Measurements from ENCODE around the gene NCOA3. TPM values are rescaled to one million over a fixed set of nuclear protein-coding genes. Genes with fewer than 3 reads are reported as not detected.

The NCOA3 gene
- total and polyA plus RNA-seq, 2 donors, result 11.4 to 20.3 TPM

DNA sequence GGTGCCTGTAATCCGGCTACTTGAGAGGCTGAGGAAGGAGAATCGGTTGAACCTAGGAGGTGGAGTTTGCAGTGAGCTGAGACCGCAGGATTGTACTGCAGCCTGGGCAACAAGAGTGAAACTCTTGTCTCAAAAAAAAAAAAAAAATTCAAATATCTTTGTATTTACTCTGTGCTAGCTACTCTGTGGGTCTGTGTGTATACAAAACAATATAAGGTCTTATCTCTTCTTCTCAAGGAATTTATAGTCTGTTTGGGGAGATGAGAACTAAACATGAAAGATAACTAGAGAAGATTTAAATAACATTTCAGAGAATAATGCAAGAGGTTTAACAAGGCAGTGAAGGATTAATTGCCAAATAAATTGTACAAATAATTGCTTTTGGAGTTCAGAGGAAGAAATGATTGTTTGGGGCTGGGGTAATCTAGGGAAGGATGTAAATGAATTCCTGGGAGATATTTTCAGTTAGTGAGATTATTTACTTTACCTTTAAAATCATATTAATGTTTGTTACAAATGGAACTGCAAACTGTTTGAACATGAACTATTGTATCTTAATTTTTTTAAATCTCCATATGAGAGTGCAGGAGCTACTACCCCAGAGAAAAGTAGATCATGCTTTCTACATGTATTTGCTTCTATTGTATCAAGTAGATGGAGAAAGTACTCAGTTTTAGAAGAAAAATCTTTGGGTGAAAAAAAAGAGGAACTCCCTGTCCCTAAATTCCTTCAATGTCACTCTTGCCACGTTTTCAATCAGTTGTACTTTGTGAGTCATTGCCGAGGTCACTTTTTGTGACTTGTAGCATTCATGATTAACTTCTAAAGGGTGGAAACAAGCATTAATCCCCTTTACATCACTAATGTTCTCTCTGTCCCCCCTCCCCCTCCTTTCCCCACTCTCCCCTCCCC lies 39.0 kb downstream of the NCOA3 start:
- WGBS, result 65% methylated on average over 5 of the region's 5 CpGs

DNA sequence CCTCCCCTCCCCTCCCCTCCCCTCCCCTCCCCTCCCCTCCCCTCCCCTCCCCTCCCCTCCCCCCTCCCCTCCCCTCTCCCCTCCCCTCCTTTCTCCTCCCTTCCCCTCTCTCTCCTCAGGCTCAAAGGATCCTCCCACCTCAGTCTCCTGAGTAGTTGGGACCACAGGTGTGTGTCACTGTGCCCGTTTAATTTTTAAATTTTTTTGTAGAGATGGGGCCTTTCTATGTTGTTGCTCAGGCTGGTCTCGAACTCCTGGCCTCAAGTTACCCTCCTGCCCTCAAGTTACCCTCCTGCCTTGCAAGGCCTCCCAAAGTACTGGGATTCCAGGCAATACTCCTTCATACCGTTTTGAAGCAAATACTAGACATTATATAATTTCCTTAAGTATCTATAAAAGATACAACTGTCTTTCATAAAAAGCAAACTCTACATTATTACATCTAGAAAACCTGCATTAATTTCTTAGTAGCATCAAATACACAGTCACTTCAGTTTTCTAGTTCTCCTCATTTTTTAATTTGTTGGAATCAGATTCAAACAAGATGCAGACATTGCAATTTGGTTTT lies 39.8 kb downstream of the NCOA3 start:
- no peak overlapping the region for H3K27ac ChIP-seq (ENCODE audit: low read depth in 1 of 2, low read length in 1 of 2)
- H3K4me1 ChIP-seq (ENCODE audit: control insufficient read depth in 2 of 2, insufficient read depth in 2 of 2, low read length in 2 of 2), result no peaks in the 10 kb centered on the region
- WGBS, result 85% methylated on average over 3 of the region's 3 CpGs
- H3K9me3 ChIP-seq (ENCODE audit: control insufficient read depth in 2 of 2, insufficient read depth in 1 of 2, low read length in 1 of 2), result no peaks in the 10 kb centered on the region
- H3K27me3 ChIP-seq (ENCODE audit: control insufficient read depth in 2 of 2, insufficient read depth in 1 of 2, low read length in 1 of 2), result no peaks in the 10 kb centered on the region
- no peak for DNase-seq (ENCODE audit: low read depth in 6 of 9, low spot score in 9 of 9)
- H3K36me3 ChIP-seq (ENCODE audit: control insufficient read depth in 2 of 2, insufficient read depth in 2 of 2, low read length in 1 of 2), result no peaks in the 10 kb centered on the region
- no peak overlapping the region for H3K4me3 ChIP-seq (ENCODE audit: low read length in 2 of 2)

More for the DNA sequence above, 39.0 kb downstream of the NCOA3 start:
- DNase-seq (ENCODE audit: low read depth in 6 of 9, low spot score in 9 of 9), result no peak
- Histone ChIP-seq H3K27me3 (ENCODE audit: control insufficient read depth in 2 of 2, insufficient read depth in 1 of 2, low read length in 1 of 2) (no peaks in the 10 kb centered on the region), H3K9me3 (ENCODE audit: control insufficient read depth in 2 of 2, insufficient read depth in 1 of 2, low read length in 1 of 2) (no peaks in the 10 kb centered on the region), H3K4me1 (ENCODE audit: control insufficient read depth in 2 of 2, insufficient read depth in 2 of 2, low read length in 2 of 2) (no peaks in the 10 kb centered on the region), H3K36me3 (ENCODE audit: control insufficient read depth in 2 of 2, insufficient read depth in 2 of 2, low read length in 1 of 2) (no peaks in the 10 kb centered on the region), H3K27ac (ENCODE audit: low read depth in 1 of 2, low read length in 1 of 2) (no peak overlapping the region), H3K4me3 (ENCODE audit: low read length in 2 of 2) (no peak overlapping the region)

DNA sequence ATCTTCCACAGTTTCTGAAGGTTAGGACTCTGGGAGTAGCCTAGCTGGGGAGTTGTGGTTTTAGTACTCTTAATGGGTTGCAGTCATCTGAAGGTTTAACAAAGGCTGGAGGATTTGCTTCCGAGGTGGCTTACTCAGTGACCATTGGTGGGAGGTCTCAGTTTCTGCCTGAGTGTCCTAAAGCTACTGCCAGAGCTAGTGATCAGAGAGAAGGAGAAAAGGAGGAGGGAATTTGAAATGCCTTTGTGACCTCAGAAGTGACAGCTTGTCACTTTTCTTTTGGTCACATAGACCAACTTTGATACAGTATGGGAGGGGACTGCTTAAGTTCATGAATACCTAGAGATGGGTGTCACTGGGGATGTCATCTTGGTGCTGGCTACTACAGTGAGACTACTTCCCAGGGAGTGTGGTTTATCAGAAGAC lies 41.3 kb downstream of the NCOA3 start:
- H3K9me3 ChIP-seq (ENCODE audit: control insufficient read depth in 2 of 2, insufficient read depth in 1 of 2, low read length in 1 of 2), result no peaks in the 10 kb centered on the region
- DNase-seq (ENCODE audit: low read depth in 6 of 9, low spot score in 9 of 9), result no peak
- no peak overlapping the region for H3K27ac ChIP-seq (ENCODE audit: low read depth in 1 of 2, low read length in 1 of 2)
- H3K36me3 ChIP-seq (ENCODE audit: control insufficient read depth in 2 of 2, insufficient read depth in 2 of 2, low read length in 1 of 2), result no peaks in the 10 kb centered on the region
- WGBS, result 95% methylated on average over 1 of the region's 1 CpG
- H3K4me1 ChIP-seq (ENCODE audit: control insufficient read depth in 2 of 2, insufficient read depth in 2 of 2, low read length in 2 of 2), result no peaks in the 10 kb centered on the region
- no peaks in the 10 kb centered on the region for H3K27me3 ChIP-seq (ENCODE audit: control insufficient read depth in 2 of 2, insufficient read depth in 1 of 2, low read length in 1 of 2)
- no peak overlapping the region for H3K4me3 ChIP-seq (ENCODE audit: low read length in 2 of 2)

DNA sequence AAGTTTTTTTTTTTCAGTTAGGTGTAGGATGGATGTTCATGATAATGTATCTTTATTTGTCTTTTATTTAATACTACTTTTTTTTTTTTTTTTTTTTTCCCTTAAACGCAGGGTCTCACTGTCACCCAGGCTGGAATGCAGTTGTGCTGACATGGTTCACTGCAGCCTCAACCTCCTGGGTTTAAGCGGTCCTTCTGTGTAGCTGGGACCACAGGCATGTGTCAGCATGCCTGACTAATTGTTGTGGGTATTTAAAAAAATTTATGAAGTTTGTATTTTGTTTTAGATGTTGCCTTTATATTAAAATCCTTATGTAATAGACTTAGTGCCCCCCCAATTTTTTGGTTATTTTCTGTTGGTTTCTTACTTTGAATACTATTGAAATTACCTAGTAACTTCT lies 42.6 kb downstream of the NCOA3 start:
- H3K4me1 ChIP-seq (ENCODE audit: control insufficient read depth in 2 of 2, insufficient read depth in 2 of 2, low read length in 2 of 2), result no peaks in the 10 kb centered on the region

DNA sequence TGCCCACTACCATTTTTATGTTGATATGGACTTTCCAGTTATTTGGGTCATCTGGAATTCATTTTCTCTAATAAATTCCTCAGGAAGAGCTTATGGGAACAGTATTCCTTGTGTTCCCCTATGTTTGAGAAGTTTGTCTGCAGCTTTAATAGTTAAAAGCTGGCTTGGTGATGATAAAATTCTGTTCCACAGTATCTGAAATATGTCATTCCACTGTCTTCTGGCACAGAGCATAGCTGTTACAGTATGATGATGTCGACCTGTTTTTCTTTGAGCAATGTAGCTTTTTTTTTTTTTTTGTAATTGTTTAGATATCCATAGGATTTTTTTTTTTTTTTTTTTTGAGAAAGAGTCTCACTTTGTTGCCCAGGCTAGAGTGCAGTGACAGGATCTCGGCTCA lies 43.2 kb downstream of the NCOA3 start:
- no peak overlapping the region for H3K27ac ChIP-seq (ENCODE audit: low read depth in 1 of 2, low read length in 1 of 2)
- no peaks in the 10 kb centered on the region for H3K4me1 ChIP-seq (ENCODE audit: control insufficient read depth in 2 of 2, insufficient read depth in 2 of 2, low read length in 2 of 2)
- DNase-seq (ENCODE audit: low read depth in 6 of 9, low spot score in 9 of 9), result no peak
- no peak overlapping the region for H3K4me3 ChIP-seq (ENCODE audit: low read length in 2 of 2)
- no peaks in the 10 kb centered on the region for H3K27me3 ChIP-seq (ENCODE audit: control insufficient read depth in 2 of 2, insufficient read depth in 1 of 2, low read length in 1 of 2)
- WGBS, result 93% methylated on average over 2 of the region's 2 CpGs
- H3K36me3 ChIP-seq (ENCODE audit: control insufficient read depth in 2 of 2, insufficient read depth in 2 of 2, low read length in 1 of 2), result no peaks in the 10 kb centered on the region
- H3K9me3 ChIP-seq (ENCODE audit: control insufficient read depth in 2 of 2, insufficient read depth in 1 of 2, low read length in 1 of 2), result no peaks in the 10 kb centered on the region

More for the DNA sequence above, 42.6 kb downstream of the NCOA3 start:
- Histone ChIP-seq H3K9me3 (ENCODE audit: control insufficient read depth in 2 of 2, insufficient read depth in 1 of 2, low read length in 1 of 2) (no peaks in the 10 kb centered on the region), H3K4me3 (ENCODE audit: low read length in 2 of 2) (no peak overlapping the region), H3K27me3 (ENCODE audit: control insufficient read depth in 2 of 2, insufficient read depth in 1 of 2, low read length in 1 of 2) (no peaks in the 10 kb centered on the region), H3K27ac (ENCODE audit: low read depth in 1 of 2, low read length in 1 of 2) (no peak overlapping the region), H3K36me3 (ENCODE audit: control insufficient read depth in 2 of 2, insufficient read depth in 2 of 2, low read length in 1 of 2) (no peaks in the 10 kb centered on the region)
- WGBS, result 87% methylated on average over 2 of the region's 2 CpGs
- DNase-seq (ENCODE audit: low read depth in 6 of 9, low spot score in 9 of 9), result no peak

DNA sequence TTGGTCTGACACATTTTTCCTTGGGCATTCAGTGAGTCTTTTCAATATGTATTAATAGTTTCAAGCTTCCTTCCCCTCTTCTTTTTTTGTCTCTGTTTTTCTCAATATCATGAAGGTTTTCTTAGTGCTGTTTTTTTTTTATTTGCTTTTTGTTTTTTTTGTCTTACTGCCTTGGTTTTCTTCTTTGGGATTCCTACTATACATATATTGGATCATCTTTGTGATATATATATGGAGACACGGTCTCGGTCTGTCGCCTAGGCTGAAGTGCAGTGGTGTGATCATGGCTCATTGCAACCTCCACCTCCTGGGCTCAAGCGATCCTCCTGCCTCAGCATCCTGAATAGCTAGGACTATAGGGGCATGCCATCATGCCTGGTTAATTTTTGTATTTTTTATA lies 43.8 kb downstream of the NCOA3 start:
- no peaks in the 10 kb centered on the region for H3K4me1 ChIP-seq (ENCODE audit: control insufficient read depth in 2 of 2, insufficient read depth in 2 of 2, low read length in 2 of 2)
- H3K4me3 ChIP-seq (ENCODE audit: low read length in 2 of 2), result no peak overlapping the region
- no peak overlapping the region for H3K27ac ChIP-seq (ENCODE audit: low read depth in 1 of 2, low read length in 1 of 2)
- 97% methylated on average over 4 of the region's 4 CpGs for WGBS
- H3K36me3 ChIP-seq (ENCODE audit: control insufficient read depth in 2 of 2, insufficient read depth in 2 of 2, low read length in 1 of 2), result no peaks in the 10 kb centered on the region
- H3K9me3 ChIP-seq (ENCODE audit: control insufficient read depth in 2 of 2, insufficient read depth in 1 of 2, low read length in 1 of 2), result no peaks in the 10 kb centered on the region
- H3K27me3 ChIP-seq (ENCODE audit: control insufficient read depth in 2 of 2, insufficient read depth in 1 of 2, low read length in 1 of 2), result no peaks in the 10 kb centered on the region
- DNase-seq (ENCODE audit: low read depth in 6 of 9, low spot score in 9 of 9), result no peak

DNA sequence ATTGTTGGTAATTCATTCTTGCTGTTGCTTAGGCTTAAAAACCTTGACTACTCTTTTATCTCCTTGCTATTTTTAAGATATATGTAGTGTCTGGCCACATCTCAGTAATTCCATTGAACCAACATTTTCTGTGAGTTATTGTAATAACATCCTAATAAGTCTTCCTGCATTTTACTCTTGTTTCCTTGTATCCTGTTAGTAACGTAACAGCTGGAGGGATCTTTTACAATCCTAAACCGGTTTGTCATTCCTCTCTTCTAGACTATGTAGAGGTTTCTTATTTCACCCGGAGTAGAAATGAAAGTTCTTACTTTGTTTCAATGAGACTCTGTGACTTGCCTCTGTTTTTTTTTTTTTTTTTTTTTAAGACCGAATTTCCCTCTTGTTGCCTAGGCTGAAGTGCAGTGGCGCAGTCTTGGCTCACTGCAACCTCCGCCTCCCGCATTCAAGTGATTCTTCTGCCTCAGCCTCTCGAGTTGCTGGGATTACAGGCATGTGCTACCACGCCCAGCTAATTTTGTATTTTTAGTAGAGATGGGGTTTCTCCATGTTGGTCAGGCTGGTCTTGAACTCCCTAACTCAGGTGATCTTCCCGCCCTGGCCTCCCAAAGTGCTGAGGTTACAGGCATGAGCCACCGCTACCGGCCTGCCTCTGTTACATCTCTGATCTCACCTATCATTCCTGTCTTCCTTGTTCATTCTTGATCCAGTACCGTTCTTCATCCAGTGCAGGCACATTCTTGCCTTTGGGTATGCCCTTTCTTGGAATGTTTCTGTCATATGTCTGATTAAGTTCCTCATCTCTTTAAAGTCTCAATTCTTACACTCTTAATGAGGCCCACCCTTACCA lies 44.7 kb downstream of the NCOA3 start:
- no peak overlapping the region for H3K27ac ChIP-seq (ENCODE audit: low read depth in 1 of 2, low read length in 1 of 2)
- 94% methylated on average over 13 of the region's 13 CpGs for WGBS

DNA sequence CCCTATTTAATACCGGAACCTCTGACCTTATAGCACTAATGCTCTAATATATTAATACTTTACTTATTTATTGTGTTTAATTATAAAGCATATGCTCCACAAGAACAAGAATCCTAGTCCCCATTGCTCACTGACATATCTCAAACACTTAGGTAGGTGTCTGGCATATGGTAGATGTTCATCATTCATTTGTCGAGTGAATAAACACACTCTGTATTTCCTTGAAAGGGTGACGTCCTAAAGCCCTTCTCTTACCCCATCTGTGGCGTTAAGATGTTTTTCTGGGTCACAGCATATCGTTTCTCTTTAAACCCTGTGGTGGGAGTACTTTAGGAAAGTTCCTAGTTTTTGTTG lies 45.3 kb downstream of the NCOA3 start:
- Histone ChIP-seq H3K27me3 (ENCODE audit: control insufficient read depth in 2 of 2, insufficient read depth in 1 of 2, low read length in 1 of 2) (no peaks in the 10 kb centered on the region), H3K9me3 (ENCODE audit: control insufficient read depth in 2 of 2, insufficient read depth in 1 of 2, low read length in 1 of 2) (no peaks in the 10 kb centered on the region), H3K4me3 (ENCODE audit: low read length in 2 of 2) (no peak overlapping the region), H3K36me3 (ENCODE audit: control insufficient read depth in 2 of 2, insufficient read depth in 2 of 2, low read length in 1 of 2) (no peaks in the 10 kb centered on the region), H3K4me1 (ENCODE audit: control insufficient read depth in 2 of 2, insufficient read depth in 2 of 2, low read length in 2 of 2) (no peaks in the 10 kb centered on the region), H3K27ac (ENCODE audit: low read depth in 1 of 2, low read length in 1 of 2) (no peak overlapping the region)
- 97% methylated on average over 5 of the region's 5 CpGs for WGBS
- DNase-seq (ENCODE audit: low read depth in 6 of 9, low spot score in 9 of 9), result no peak

More for the DNA sequence above, 44.7 kb downstream of the NCOA3 start:
- Histone ChIP-seq H3K4me3 (ENCODE audit: low read length in 2 of 2) (no peak overlapping the region), H3K4me1 (ENCODE audit: control insufficient read depth in 2 of 2, insufficient read depth in 2 of 2, low read length in 2 of 2) (no peaks in the 10 kb centered on the region), H3K9me3 (ENCODE audit: control insufficient read depth in 2 of 2, insufficient read depth in 1 of 2, low read length in 1 of 2) (no peaks in the 10 kb centered on the region), H3K36me3 (ENCODE audit: control insufficient read depth in 2 of 2, insufficient read depth in 2 of 2, low read length in 1 of 2) (no peaks in the 10 kb centered on the region), H3K27me3 (ENCODE audit: control insufficient read depth in 2 of 2, insufficient read depth in 1 of 2, low read length in 1 of 2) (no peaks in the 10 kb centered on the region)
- DNase-seq (ENCODE audit: low read depth in 6 of 9, low spot score in 9 of 9), result no peak

DNA sequence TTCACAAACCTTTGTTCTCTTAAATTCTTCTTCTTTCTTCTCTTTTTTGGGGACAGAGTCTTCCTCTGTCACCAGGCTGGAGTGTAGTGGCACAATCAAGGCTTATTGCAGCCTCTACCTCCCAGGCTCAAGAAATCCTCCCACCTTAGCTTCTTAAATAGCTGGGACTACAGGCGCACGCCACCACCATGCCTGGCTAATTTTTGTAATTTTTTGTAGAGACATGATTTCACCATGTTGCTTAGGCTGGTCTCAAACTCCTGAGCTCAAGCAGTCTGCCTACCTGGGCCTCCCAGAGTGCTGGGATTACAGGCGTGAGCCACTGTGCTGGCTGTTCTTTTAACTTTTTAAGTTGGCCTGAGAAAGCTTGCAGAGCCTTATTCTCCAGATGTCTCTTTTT lies 48.0 kb downstream of the NCOA3 start:
- 95% methylated on average over 3 of the region's 3 CpGs for WGBS
- DNase-seq (ENCODE audit: low read depth in 6 of 9, low spot score in 9 of 9), result no peak
- H3K36me3 ChIP-seq (ENCODE audit: control insufficient read depth in 2 of 2, insufficient read depth in 2 of 2, low read length in 1 of 2), result no peaks in the 10 kb centered on the region
- H3K4me3 ChIP-seq (ENCODE audit: low read length in 2 of 2), result no peak overlapping the region
- H3K27ac ChIP-seq (ENCODE audit: low read depth in 1 of 2, low read length in 1 of 2), result no peak overlapping the region
- no peaks in the 10 kb centered on the region for H3K27me3 ChIP-seq (ENCODE audit: control insufficient read depth in 2 of 2, insufficient read depth in 1 of 2, low read length in 1 of 2)
- H3K4me1 ChIP-seq (ENCODE audit: control insufficient read depth in 2 of 2, insufficient read depth in 2 of 2, low read length in 2 of 2), result no peaks in the 10 kb centered on the region
- no peaks in the 10 kb centered on the region for H3K9me3 ChIP-seq (ENCODE audit: control insufficient read depth in 2 of 2, insufficient read depth in 1 of 2, low read length in 1 of 2)
